ENCODE measurements around the gene LSG1.
"Not testable (repeated sequence)": the region's sequence is repeated elsewhere in the genome, so short reads cannot be mapped to it uniquely, and the experiment has no call there.

The LSG1 gene

DNA sequence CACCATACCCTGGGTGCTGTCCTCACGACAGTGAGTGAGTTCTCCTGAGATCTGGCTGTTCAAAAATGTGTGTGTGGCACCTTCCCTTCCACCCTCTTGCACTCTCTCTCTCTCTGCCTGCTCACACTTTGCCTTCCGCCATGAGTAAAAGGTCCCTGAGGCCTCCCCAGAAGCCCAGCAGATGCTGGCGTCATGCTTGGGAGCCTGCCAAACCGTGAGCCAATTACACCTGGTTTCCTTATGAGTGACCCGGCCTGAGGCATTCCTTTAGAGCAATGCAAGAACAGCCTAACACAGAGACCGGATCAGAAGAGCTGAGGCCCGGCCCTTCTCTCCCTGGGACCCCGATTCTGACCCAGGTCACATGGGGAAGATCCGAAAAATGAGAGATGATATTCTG, 54.2 kb downstream of the LSG1 start:
- DNase-seq (ENCODE audit: low read depth): peak; percentile 52

GRCh38 chr3:194617143-194617671, 54.8 kb downstream of the LSG1 start:
- no peak for DNase-seq (ENCODE audit: low read depth)

GRCh38 chr3:194615226-194615625, 56.8 kb downstream of the LSG1 start:
- no peak for DNase-seq (ENCODE audit: low read depth)

- DNase-seq (ENCODE audit: low read depth): no peak
Observed at GRCh38 chr3:194612221-194612620, 59.8 kb downstream of the LSG1 start.

DNA sequence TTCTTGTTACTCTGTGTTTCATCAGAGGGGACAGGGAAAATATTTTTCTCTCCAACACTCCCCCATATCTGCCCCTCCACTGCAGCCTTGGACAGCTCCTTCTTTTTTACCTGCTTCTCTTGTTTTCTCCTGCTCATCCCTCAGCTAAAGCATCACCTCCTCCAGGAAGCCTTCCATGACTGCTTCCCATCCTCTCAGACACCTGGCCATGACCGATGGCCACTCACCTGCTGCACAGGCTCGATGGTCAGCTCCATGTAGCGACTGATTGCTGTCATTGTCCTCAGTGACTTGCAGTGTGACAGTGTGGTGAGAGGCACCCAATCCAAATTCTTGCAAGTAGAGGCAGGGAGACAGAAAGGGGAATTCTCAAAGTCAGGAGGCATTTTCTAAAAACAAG, 61.3 kb downstream of the LSG1 start:
- no peak for DNase-seq (ENCODE audit: low read depth)

- no peak for DNase-seq (ENCODE audit: low read depth)
Observed at GRCh38 chr3:194609601-194610000, 62.4 kb downstream of the LSG1 start.

DNA sequence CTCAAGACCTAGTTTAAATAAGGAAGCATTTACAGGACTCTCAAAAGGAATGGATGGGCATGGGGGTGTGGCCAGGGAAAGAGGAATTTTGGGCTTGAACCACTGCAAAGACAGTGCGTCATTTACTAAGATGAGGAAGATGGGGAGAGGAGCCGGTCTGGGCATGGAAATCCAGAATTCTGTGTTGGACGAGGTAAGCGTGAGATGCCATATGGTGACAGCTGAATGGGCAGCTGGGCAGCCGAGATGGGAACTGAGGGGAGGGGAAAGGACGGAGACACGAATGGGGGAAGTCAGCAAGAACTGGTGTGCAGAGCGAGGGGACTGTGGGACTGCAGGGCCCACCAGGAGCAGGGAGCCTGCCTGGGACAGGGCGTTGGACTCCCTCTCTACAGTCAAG, 63.0 kb downstream of the LSG1 start:
- DNase-seq (ENCODE audit: low read depth): no peak

GRCh38 chr3:194607592-194608389, 64.2 kb downstream of the LSG1 start:
- no peak for DNase-seq (ENCODE audit: low read depth)

DNA sequence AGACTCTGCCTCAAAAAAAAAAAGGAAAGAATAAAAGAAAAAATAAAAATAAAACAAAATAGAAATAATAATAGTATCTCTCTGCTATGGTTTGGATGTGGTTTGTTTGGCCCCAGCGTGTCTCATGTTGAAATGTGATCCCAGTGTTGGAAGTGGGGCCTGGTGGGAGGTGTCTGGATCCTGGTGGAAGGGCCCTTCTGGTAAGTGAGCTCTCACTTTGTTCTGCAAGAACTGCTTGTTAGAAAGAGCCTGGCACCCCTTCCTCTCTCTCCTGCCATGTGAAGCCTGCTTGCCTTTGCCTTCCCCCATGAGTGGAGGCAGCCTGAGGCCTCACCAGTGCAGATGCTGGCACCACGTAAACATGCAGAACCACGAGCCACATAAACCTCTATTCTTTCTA, 65.0 kb downstream of the LSG1 start:
- DNase-seq (ENCODE audit: low read depth): no peak

DNA sequence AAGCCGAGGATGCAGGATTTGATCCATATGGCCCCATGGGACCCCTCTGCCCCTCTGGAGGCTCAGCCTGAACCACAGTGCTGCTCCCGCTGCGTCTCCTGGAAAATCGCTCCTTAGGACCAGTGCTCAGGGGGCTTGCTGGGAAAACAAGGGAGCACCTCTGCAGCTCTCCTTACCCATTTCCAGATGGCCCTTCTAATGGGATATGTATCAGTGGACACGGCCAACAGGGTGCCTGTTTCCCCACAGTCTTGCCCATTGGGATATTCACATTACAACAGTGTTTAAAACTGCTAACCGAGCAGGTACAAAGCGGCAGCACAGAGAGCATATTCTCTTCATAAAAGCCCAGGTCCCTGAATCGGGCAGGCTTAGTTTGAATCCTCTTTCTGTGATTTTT, 65.8 kb downstream of the LSG1 start:
- no peak for DNase-seq (ENCODE audit: low read depth)

GRCh38 chr3:194605314-194605713, 66.7 kb downstream of the LSG1 start:
- not testable (repeated sequence) for DNase-seq (ENCODE audit: low read depth)

GRCh38 chr3:194604837-194605236, 67.2 kb downstream of the LSG1 start:
- peak; percentile 35 for DNase-seq (ENCODE audit: low read depth)

GRCh38 chr3:194604126-194604525, 67.9 kb downstream of the LSG1 start:
- no peak for DNase-seq (ENCODE audit: low read depth)

DNA sequence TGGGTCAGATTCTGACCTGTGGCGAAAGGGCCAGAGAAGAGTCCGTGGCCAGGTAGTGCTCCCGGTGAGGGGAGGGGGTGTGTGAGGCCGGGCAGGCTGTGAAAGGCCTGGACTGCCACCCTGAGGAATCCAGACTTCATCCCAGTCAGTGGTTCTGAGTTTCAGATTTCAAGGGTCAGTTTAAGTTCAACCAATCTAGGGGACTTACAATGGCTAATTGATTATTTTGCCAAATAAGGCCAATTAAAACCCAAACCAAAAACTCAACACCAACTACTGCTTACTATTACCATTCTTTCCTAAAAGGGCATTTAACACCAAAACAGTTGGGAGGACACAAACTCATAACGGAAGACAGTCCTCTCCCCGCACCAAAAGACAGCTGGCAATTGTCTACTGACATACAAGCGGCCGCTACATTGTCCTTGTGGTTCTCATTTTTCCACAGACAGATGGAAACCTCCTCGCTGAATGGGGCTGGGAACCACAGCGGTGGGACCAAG, 69.3 kb downstream of the LSG1 start:
- no peak for DNase-seq (ENCODE audit: low read depth)

DNA sequence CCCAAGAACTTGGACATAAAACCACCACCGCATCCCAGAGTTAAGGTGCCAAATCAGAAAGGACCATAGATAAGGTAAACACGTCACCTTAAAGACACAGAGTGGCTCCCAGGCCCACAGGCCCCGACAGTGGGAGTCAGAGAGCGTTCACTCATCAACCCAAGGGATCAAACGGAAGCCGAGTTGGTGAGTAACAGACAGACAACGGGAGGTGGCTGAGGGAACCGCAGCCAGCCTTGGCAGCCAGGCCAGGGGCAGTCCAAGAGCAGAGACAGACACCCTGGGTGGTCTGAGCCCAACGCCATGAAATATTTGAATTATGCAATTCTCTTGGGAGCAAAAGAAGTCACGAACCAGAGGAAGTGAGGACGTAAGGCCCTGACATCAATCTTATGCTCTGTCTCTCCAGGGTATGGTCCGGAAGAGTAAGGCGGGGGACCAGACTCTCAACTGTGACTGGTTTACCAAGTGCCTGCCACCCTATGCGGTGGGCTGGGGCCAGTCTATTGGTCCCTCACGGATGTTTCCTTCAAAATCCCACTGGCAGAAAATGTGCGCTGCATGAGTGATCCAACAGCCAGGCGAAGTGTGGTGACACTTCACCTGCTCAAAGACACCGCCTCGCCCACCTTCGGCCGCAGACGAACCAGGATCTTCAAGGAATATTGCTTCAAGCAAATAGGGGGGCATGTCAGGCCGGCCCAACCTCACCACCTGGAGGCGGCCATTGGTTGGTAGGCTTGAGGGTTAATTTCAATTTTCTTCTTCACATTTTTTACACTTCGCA, 73.0 kb downstream of the LSG1 start:
- peak; percentile 92 for DNase-seq (ENCODE audit: low read depth)

DNA sequence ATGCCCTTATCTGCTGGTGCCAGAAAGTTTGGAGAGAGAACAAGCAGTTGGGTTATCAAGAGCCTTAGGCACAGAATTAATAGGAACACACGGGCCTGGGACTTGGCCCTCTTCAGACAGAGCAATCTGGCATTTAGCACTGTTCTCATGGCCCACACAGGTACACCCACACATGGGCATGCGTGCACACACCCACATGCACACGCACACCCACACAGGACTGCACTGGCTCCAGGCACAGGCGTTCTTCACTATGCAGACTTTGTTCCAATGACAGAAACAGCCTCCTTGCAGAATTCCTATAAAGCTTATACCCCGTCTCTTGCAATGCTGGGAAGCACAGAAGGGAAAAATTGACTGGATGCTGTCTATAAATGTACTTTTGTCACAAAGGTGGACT, 75.1 kb downstream of the LSG1 start:
- DNase-seq (ENCODE audit: low read depth): no peak

DNA sequence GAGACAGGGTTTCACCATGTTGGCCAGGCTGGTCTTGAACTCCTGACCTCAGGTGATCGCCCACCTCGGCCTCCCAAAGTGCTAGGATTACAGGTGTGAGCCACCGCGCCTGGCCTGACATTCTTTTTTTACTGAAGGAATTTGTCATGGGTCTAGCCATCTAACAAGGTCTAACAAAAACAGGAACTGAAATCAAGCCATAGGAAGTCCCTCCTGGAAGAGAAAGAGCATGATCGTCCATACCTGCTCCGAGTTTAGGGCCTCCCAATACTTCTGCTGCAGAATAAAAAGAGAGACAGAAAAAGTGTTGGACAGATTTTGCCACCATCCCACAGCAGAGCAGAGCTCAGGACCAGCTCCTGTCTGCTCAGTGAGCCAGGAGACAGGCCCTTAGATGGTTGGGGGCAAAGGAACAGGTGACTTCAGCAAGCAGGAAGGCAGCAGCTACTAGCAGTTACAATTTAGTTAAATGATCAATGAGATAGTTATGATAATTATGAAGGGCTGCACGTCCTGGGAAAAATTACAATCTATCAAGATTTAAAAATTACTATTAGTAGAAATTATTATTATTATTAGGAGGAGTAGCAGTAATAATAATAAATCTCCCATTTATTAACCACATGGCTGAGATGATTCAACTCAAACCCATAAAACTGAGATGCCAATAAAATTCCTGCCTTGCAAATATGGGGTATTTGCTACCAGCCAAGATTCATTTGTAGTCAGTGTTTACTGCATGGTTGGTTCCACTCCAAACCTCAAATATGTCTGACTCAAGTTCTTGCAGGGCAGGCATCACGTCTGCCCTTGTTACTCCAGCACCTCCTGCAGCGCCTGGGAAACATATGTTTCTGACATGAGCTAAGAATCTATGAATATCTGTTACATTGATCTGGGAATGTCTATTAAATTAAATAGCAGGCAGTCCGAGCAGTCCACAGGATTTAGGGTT, 78.9 kb downstream of the LSG1 start:
- DNase-seq (ENCODE audit: low read depth): peak; percentile 99
